Stomach (tissue), 4 donors: Measurements from ENCODE around the gene MAK.

ENCODE experiments used
- EP300 ChIP-seq: sonication (generic); formaldehyde crosslinking; IDR thresholded peaks from one replicate; pipeline ENCODE4 v1.6.1; 2017; ENCODE audit warnings: antibody characterized with exemption
- POLR2A ChIP-seq, 4 donors: fragments of 450-650 bp; IDR thresholded peaks; one replicate each; pipeline ENCODE4 v1.6.1; 2016; ENCODE audit warnings: antibody characterized with exemption in 4 of 4, control low read depth in 2 of 4, mild to moderate bottlenecking in 1 of 4, moderate library complexity in 1 of 4
- POLR2AphosphoS5 ChIP-seq, 3 donors: sonication (generic); formaldehyde crosslinking; IDR thresholded peaks; one replicate each; pipeline ENCODE4 v1.6.1; 2016; ENCODE audit warnings: antibody characterized with exemption in 3 of 3
- TF ChIP-seq, protein P1 (sequence below), 7 experiments: fragments of 450-650 bp in 4 of 7; fragments of 200-600 bp in 3 of 7; sonication (generic) in 3 of 7; IDR thresholded peaks; one replicate each; pipeline ENCODE4 v1.5.1; 2016 to 2019; ENCODE audit warnings: antibody characterized with exemption in 7 of 7, control low read depth in 2 of 7, mild to moderate bottlenecking in 1 of 7

DNA sequence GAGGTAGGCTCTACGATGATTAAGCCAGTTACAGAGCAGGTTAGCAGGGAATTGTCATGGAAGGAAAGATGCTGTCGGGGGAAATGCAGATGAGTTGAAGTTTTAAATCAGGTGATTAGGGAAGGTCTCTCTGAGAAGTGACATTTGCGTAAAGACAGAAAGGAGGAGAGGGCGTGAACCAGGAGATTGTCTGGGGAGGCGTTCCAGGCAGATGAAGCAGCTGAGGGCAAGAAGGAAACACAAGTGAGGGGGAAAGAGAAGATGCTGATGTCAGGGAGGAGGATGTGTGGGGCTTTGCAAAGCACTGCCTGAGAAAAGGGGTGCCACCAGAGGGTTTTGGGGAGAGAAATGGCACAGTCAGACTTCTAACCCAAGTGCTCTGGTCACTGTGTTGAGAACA, 93.2 kb downstream of the MAK start:
- TF ChIP-seq, protein P1, sequence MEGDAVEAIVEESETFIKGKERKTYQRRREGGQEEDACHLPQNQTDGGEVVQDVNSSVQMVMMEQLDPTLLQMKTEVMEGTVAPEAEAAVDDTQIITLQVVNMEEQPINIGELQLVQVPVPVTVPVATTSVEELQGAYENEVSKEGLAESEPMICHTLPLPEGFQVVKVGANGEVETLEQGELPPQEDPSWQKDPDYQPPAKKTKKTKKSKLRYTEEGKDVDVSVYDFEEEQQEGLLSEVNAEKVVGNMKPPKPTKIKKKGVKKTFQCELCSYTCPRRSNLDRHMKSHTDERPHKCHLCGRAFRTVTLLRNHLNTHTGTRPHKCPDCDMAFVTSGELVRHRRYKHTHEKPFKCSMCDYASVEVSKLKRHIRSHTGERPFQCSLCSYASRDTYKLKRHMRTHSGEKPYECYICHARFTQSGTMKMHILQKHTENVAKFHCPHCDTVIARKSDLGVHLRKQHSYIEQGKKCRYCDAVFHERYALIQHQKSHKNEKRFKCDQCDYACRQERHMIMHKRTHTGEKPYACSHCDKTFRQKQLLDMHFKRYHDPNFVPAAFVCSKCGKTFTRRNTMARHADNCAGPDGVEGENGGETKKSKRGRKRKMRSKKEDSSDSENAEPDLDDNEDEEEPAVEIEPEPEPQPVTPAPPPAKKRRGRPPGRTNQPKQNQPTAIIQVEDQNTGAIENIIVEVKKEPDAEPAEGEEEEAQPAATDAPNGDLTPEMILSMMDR (IDR thresholded peaks at IDR 0.05), result no peak
- TF ChIP-seq POLR2A (IDR thresholded peaks at IDR 0.05) (no peak), POLR2AphosphoS5 (IDR thresholded peaks at IDR 0.05) (no peak), EP300 (no peak)
